Measurements from ENCODE around the gene SHISA9.

DNA sequence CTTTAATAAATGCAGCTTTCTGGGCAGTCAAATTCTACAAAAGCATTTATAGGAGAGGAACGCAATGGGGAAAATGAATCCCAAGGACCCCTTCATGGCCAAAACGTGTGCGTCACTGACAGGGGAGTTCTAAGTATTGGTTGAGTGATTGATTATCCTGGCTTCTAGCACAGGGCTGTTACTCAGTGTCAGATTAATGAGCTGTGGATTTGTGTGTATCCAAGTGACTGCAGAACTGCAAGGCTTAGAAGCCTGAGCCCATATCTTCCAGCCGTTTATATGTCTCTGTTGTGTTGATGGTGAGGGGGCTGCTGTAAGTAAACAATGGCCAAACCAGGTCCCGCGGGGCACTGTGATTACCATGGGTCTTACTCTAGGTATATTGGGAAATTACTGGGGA lies 129.4 kb downstream of the SHISA9 start:
- TF ChIP-seq, protein P1, sequence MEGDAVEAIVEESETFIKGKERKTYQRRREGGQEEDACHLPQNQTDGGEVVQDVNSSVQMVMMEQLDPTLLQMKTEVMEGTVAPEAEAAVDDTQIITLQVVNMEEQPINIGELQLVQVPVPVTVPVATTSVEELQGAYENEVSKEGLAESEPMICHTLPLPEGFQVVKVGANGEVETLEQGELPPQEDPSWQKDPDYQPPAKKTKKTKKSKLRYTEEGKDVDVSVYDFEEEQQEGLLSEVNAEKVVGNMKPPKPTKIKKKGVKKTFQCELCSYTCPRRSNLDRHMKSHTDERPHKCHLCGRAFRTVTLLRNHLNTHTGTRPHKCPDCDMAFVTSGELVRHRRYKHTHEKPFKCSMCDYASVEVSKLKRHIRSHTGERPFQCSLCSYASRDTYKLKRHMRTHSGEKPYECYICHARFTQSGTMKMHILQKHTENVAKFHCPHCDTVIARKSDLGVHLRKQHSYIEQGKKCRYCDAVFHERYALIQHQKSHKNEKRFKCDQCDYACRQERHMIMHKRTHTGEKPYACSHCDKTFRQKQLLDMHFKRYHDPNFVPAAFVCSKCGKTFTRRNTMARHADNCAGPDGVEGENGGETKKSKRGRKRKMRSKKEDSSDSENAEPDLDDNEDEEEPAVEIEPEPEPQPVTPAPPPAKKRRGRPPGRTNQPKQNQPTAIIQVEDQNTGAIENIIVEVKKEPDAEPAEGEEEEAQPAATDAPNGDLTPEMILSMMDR (IDR thresholded peaks at IDR 0.05), result no peak
- no peak for TF ChIP-seq POLR2A (IDR thresholded peaks at IDR 0.05)
